Stimulated activated naive CD8-positive, alpha-beta T cell treated with anti-CD3 and anti-CD28 coated beads, Interleukin-15, Interleukin-2, amounts not matched to agents 100 U/mL and 50 U/mL, for 24 hours (primary cell): ENCODE measurements around the gene EIF4E3.

Source experiments
- ATAC-seq: fragments of 150-1000 bp; cut with Tn5 transposase; one replicate; pipeline ENCODE4 v1.10.0; 2021
- DNase-seq: peaks from one replicate; pipeline ENCODE4 v3.0.0; 2021

Gene EIF4E3

GRCh38 chr3:71689291-71689690 lies 35.9 kb downstream of the EIF4E3 start:
- peak; percentile 78 for ATAC-seq
- DNase-seq, result no peak

- DNase-seq (no peak), ATAC-seq (peak; percentile 66)
Observed at GRCh38 chr3:71688121-71688520, 37.1 kb downstream of the EIF4E3 start.

GRCh38 chr3:71685686-71686085 lies 39.5 kb downstream of the EIF4E3 start:
- ATAC-seq (no peak), DNase-seq (no peak)

- ATAC-seq, result no peak
- DNase-seq, result no peak
Observed at GRCh38 chr3:71684757-71685386, 40.3 kb downstream of the EIF4E3 start.

- DNase-seq (no peak), ATAC-seq (no peak)
Observed at GRCh38 chr3:71684046-71684756, 41.0 kb downstream of the EIF4E3 start.

GRCh38 chr3:71681224-71681668 lies 44.0 kb downstream of the EIF4E3 start:
- peak; percentile 32 for ATAC-seq

GRCh38 chr3:71680603-71681002 lies 44.6 kb downstream of the EIF4E3 start:
- DNase-seq (no peak), ATAC-seq (no peak)

More at GRCh38 chr3:71681224-71681668, 44.0 kb downstream of the EIF4E3 start:
- DNase-seq, result peak; percentile 48

- no peak for ATAC-seq
Observed at GRCh38 chr3:71676931-71677330, 48.3 kb downstream of the EIF4E3 start.

GRCh38 chr3:71673486-71673885 lies 51.7 kb downstream of the EIF4E3 start:
- DNase-seq (no peak), ATAC-seq (no peak)

More at GRCh38 chr3:71676931-71677330, 48.3 kb downstream of the EIF4E3 start:
- DNase-seq, result no peak

GRCh38 chr3:71672807-71673206 lies 52.4 kb downstream of the EIF4E3 start:
- ATAC-seq (no peak), DNase-seq (no peak)

- ATAC-seq (no peak), DNase-seq (no peak)
Observed at GRCh38 chr3:71672340-71672739, 52.9 kb downstream of the EIF4E3 start.

- ATAC-seq (no peak), DNase-seq (no peak)
Observed at GRCh38 chr3:71671216-71671845, 53.9 kb downstream of the EIF4E3 start.

- no peak for DNase-seq
- no peak for ATAC-seq
Observed at GRCh38 chr3:71662568-71662967, 62.6 kb downstream of the EIF4E3 start.

- no peak for ATAC-seq
- DNase-seq, result no peak
Observed at GRCh38 chr3:71662056-71662455, 63.1 kb downstream of the EIF4E3 start.

- ATAC-seq (no peak), DNase-seq (no peak)
Observed at GRCh38 chr3:71659864-71660591, 65.2 kb downstream of the EIF4E3 start.

GRCh38 chr3:71657831-71658530 lies 67.2 kb downstream of the EIF4E3 start:
- DNase-seq (peak; percentile 16), ATAC-seq (no peak)

GRCh38 chr3:71655061-71655460 lies 70.1 kb downstream of the EIF4E3 start:
- DNase-seq, result no peak
- no peak for ATAC-seq

GRCh38 chr3:71653414-71653807 lies 71.8 kb downstream of the EIF4E3 start:
- DNase-seq, result no peak
- ATAC-seq, result no peak

- ATAC-seq, result peak; percentile 65
Observed at GRCh38 chr3:71652781-71653413, 72.3 kb downstream of the EIF4E3 start.

GRCh38 chr3:71651625-71652024 lies 73.6 kb downstream of the EIF4E3 start:
- DNase-seq (no peak), ATAC-seq (no peak)

More at GRCh38 chr3:71652781-71653413, 72.3 kb downstream of the EIF4E3 start:
- DNase-seq, result no peak

GRCh38 chr3:71650372-71650771 lies 74.8 kb downstream of the EIF4E3 start:
- ATAC-seq (no peak), DNase-seq (no peak)
